Brain microvascular endothelial cell (primary cell): ENCODE results near the gene MYO3B.
"Not testable (repeated sequence)": the region's sequence is repeated elsewhere in the genome, so short reads cannot be mapped to it uniquely, and the experiment has no call there.

Source experiments
- DNase-seq: peaks from one replicate; pipeline ENCODE4 v3.0.0-alpha.2; 2020
- H3K27ac ChIP-seq: fragments of 250-450 bp; sonication (Bioruptor Pico); 2 replicates; pipeline ENCODE4 v1.5.1; 2020; ENCODE audit warnings: mild to moderate bottlenecking, moderate library complexity
- H3K27me3 ChIP-seq: fragments of 250-450 bp; sonication (Bioruptor Pico); replicated peaks from 2 replicates; pipeline ENCODE4 v1.5.1; 2020; ENCODE audit warnings: mild to moderate bottlenecking
- H3K36me3 ChIP-seq: fragments of 250-450 bp; sonication (Bioruptor Pico); replicated peaks from 2 replicates; pipeline ENCODE4 v1.5.1; 2020; ENCODE audit warnings: mild to moderate bottlenecking
- H3K4me3 ChIP-seq: 2 replicates; pipeline ENCODE4 v1.5.1; 2011; ENCODE audit warnings: low read depth, mild to moderate bottlenecking, control low read depth, low read length, moderate library complexity
- CTCF ChIP-seq: IDR thresholded peaks from 2 replicates; pipeline ENCODE4 v1.5.1; 2011; ENCODE audit warnings: low read depth, mild to moderate bottlenecking, moderate library complexity, low read length, control low read depth, inconsistent platforms; ENCODE audit errors: missing control alignments
- in situ Hi-C: cut with HindIII; loops from 2 replicates; pipeline ENCODE4 v1.10.0; 2017; ENCODE audit warnings: low sequenced_read_pairs, low pct_ligation_motif_present

Gene MYO3B

GRCh38 chr2:170464268-170464667, 286.3 kb downstream of the MYO3B start:
- H3K27me3 ChIP-seq: no peaks in the 10 kb centered on the region
- H3K27ac ChIP-seq: no peak overlapping the region
- no peak for DNase-seq
- H3K4me3 ChIP-seq: no peak overlapping the region
- in situ Hi-C loops: no loop called here
- no peaks in the 10 kb centered on the region for H3K36me3 ChIP-seq
- no peak for TF ChIP-seq CTCF

GRCh38 chr2:170465241-170465640, 287.3 kb downstream of the MYO3B start:
- no peak for TF ChIP-seq CTCF
- Histone ChIP-seq H3K27ac (no peak overlapping the region), H3K27me3 (no peaks in the 10 kb centered on the region), H3K36me3 (no peaks in the 10 kb centered on the region), H3K4me3 (no peak overlapping the region)
- in situ Hi-C loops: no loop called here
- peak; percentile 40 for DNase-seq

GRCh38 chr2:170466632-170467031, 288.7 kb downstream of the MYO3B start:
- in situ Hi-C loops: no loop called here
- no peak for DNase-seq
- H3K36me3 ChIP-seq: no peaks in the 10 kb centered on the region
- H3K27ac ChIP-seq: no peak overlapping the region
- no peak for TF ChIP-seq CTCF
- H3K27me3 ChIP-seq: no peaks in the 10 kb centered on the region
- no peak overlapping the region for H3K4me3 ChIP-seq

GRCh38 chr2:170467568-170468422, 289.8 kb downstream of the MYO3B start:
- no peaks in the 10 kb centered on the region for H3K27me3 ChIP-seq
- H3K36me3 ChIP-seq: no peaks in the 10 kb centered on the region
- H3K27ac ChIP-seq: no peak overlapping the region
- no peak overlapping the region for H3K4me3 ChIP-seq
- in situ Hi-C loops: no loop called here
- no peak for TF ChIP-seq CTCF
- DNase-seq: no peak

- in situ Hi-C loops: no loop called here
- H3K27me3 ChIP-seq: no peaks in the 10 kb centered on the region
- no peaks in the 10 kb centered on the region for H3K36me3 ChIP-seq
These were observed 290.6 kb downstream of the MYO3B start for GRCh38 chr2:170468557-170468956.

GRCh38 chr2:170472498-170472897, 294.6 kb downstream of the MYO3B start:
- H3K36me3 ChIP-seq, in situ Hi-C loops: not testable (repeated sequence)

More at GRCh38 chr2:170468557-170468956, 290.6 kb downstream of the MYO3B start:
- DNase-seq: no peak
- no peak for TF ChIP-seq CTCF
- H3K27ac ChIP-seq: no peak overlapping the region
- H3K4me3 ChIP-seq: no peak overlapping the region

More at GRCh38 chr2:170472498-170472897, 294.6 kb downstream of the MYO3B start:
- H3K27me3 ChIP-seq, H3K27ac ChIP-seq, H3K4me3 ChIP-seq, DNase-seq: not testable (repeated sequence)
